Immature natural killer cell (primary cell): Measurements from ENCODE around the gene SPINDOC. TPM values are rescaled to one million over a fixed set of nuclear protein-coding genes. Genes with fewer than 3 reads are reported as not detected.

ENCODE experiments used
- DNase-seq, 3 donors: peaks; one replicate each; pipeline ENCODE4 v3.0.0; 2022; ENCODE audit warnings: mixed read lengths in 1 of 3
- H3K27ac Mint-ChIP-seq, 6 donors: one replicate each; pipeline ENCODE4 v1.8.0; 2020; ENCODE audit warnings: mixed read lengths in 6 of 6, mild to moderate bottlenecking in 5 of 6, inconsistent platforms in 4 of 6, moderate library complexity in 3 of 6
- H3K27me3 Mint-ChIP-seq, 3 donors: one replicate each; pipeline ENCODE4 v1.8.0; 2020 to 2021; ENCODE audit warnings: low read depth in 3 of 3, mild to moderate bottlenecking in 3 of 3, mixed read lengths in 3 of 3, moderate library complexity in 3 of 3, inconsistent platforms in 1 of 3
- H3K36me3 Mint-ChIP-seq, 3 donors: one replicate each; pipeline ENCODE4 v1.8.0; 2020; ENCODE audit warnings: mixed read lengths in 3 of 3, inconsistent platforms in 2 of 3, mild to moderate bottlenecking in 2 of 3
- H3K4me1 Mint-ChIP-seq, 2 donors: one replicate each; pipeline ENCODE4 v1.8.0; 2020; ENCODE audit warnings: inconsistent platforms in 2 of 2, mild to moderate bottlenecking in 2 of 2, mixed read lengths in 2 of 2, moderate library complexity in 1 of 2
- H3K4me3 Mint-ChIP-seq, 5 donors: one replicate each; pipeline ENCODE4 v1.8.0; 2020; ENCODE audit warnings: mild to moderate bottlenecking in 5 of 5, mixed read lengths in 5 of 5, inconsistent platforms in 3 of 5, moderate library complexity in 3 of 5
- H3K9me3 Mint-ChIP-seq, 6 donors: one replicate each; pipeline ENCODE4 v1.8.0; 2020; ENCODE audit warnings: mild to moderate bottlenecking in 6 of 6, mixed read lengths in 6 of 6, inconsistent platforms in 4 of 6, moderate library complexity in 3 of 6
- polyA plus RNA-seq, 3 donors: library from polyadenylated mRNA; unstranded; fragments of 300-500 nt; fragmentation: Illumina TruSeq; gene quantifications; one replicate each; pipeline ENCODE4 v1.2.3, GENCODE V29; 2021

Gene SPINDOC
- 1 to 10 TPM in 2 of 3 donors, under 1 TPM in 1; 0.36 to 2.3 (median 1.2) TPM for polyA plus RNA-seq

- no peaks in the 10 kb centered on the region for H3K9me3 Mint-ChIP-seq
- peak; percentile 76 to 78 (median 77) for DNase-seq
- peak within 1 kb of the TSS; percentile 80 to 83 (median 82) for H3K4me3 Mint-ChIP-seq
- peaks cover 28 to 40% of the 10 kb centered on the region in 2 donors for H3K4me1 Mint-ChIP-seq
- H3K27ac Mint-ChIP-seq = peak within 1 kb of the TSS; percentile 0 to 75 (median 35)
- H3K27me3 Mint-ChIP-seq = peaks cover 0 to 3% (median 1%) of the 10 kb centered on the region in 3 donors
- peaks cover 0 to 4% (median 4%) of the 10 kb centered on the region in 3 donors for H3K36me3 Mint-ChIP-seq
Measured at GRCh38 chr11:63813035-63813562, at the start of gene SPINDOC. TSS of gene SPINDOC (plus strand) at chr11:63813456. CDS start at chr11:63813687, 231 bp downstream.

DNA sequence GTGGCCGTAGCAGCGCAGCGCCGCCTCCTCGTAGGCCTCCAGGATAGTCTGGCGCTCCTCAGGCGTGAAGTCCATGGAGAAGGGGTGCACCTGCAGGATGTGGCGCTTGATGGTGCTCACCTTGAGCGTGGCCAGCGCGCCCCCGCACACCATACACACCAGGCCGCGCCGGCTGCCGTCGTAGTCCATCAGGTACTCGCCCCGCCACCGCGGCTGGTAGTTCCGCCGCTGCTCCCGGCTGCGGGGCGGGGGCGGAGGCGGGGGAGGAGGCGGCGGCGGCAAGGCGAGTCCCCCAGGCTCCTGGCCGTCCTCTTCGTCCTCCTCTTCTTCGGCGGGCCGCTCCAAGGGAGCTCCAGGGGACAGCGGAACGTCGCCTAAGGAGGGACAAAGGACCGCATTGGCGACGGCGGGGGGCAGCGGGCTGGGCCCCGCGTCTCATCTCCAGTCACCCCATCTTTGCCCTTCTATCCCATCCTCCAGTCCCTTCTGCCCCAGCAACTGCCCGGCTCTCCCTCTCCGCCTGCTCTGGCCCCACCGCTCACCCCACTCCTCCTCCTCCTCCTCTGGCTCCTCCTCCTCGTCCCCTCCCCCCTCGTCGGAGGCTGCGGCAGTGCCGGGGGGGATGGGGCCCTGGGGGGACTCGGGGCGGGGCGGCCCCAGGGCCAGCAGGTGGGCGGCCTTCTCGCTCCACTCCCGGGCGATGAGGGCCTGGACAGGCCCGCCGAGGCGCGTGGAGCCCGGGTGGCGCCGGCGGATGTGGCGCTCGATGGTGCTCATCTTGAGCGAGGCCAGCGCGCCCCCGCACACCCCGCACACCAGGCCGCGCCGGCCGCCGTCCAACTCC lies 49.5 kb upstream of the SPINDOC start:
- Mint-ChIP-seq H3K4me1 (peaks cover 3 to 9% of the 10 kb centered on the region in 2 donors), H3K4me3 (no peak overlapping the region), H3K27ac (no peak overlapping the region), H3K27me3 (peaks cover 0 to 7% (median 3%) of the 10 kb centered on the region in 3 donors), H3K9me3 (no peaks in the 10 kb centered on the region), H3K36me3 (peaks cover 0 to under 1% (median 0%) of the 10 kb centered on the region in 3 donors)
- DNase-seq = no peak

DNA sequence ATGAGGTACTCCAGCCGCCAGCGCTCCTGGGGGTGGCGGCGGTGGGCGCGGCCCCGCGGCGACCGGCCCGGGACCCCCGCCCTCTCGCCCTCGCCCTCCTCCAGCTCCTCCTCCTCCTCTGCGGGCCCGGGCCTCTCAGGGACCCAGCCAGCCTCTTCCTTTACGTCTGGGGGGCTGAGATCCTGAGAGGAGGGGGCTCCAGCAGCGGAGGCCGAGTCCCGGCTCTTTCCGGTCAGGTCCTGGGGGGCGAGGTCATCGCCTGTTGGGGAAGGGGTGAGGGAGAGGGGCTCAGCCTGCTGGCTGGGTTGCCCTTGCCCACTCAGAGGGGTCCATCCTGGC lies 48.9 kb upstream of the SPINDOC start:
- Mint-ChIP-seq H3K27me3 (peaks cover 0 to 7% (median 3%) of the 10 kb centered on the region in 3 donors), H3K4me3 (no peak overlapping the region), H3K4me1 (peaks cover 3 to 9% of the 10 kb centered on the region in 2 donors), H3K27ac (no peak overlapping the region), H3K9me3 (no peaks in the 10 kb centered on the region), H3K36me3 (no peaks in the 10 kb centered on the region)
- no peak for DNase-seq

DNA sequence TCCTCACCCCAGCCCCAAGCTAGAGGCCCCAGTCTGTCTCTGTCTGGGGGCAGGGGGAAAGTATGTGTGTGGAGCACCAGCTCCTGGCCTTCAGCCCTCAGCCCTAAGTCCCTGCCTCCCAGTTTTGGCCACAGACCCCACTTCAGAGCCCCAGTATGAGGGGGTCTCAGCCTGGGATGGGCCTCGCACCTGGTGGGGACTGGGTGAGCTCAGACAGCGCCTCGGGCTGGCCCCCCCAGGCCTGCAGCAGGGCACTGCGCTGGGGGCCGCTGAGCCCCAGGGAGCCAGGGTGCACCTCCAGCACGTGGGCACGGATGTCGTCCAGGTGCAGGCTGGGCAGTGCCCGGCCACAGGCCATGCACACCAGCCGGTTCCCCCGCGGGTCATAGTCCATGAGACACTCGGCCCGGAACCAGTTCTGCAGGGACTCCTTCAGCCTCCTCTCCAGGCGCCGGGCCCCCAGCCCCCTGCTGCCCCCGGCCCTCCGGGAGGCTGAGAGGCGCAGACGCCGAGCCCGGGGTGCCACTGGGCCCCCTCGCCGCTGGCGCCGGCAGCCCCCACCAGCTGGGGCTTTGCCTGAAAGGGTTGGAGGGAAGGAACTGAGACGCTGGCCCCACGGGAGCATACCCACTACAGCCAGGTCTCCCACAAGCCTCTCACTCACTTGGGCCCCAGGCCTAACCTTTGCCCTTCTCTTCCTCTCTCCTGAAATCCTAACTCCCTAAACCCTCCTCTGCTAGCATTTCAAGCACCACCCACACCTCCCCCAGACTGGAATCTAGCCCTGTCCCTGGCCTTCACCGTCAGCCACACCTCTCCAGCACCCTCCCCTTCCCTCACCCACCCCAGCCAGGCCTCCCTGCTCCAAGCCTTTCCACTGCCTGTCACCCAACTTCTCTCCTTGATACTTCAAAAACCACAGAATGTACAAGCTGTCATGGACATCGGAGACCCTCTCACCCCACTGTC lies 48.3 kb upstream of the SPINDOC start:
- no peaks in the 10 kb centered on the region for H3K36me3 Mint-ChIP-seq
- H3K4me3 Mint-ChIP-seq = no peak overlapping the region
- peaks cover 5 to 12% of the 10 kb centered on the region in 2 donors for H3K4me1 Mint-ChIP-seq
- no peaks in the 10 kb centered on the region for H3K9me3 Mint-ChIP-seq
- H3K27me3 Mint-ChIP-seq = peaks cover 0 to 7% (median 3%) of the 10 kb centered on the region in 3 donors
- no peak for DNase-seq
- H3K27ac Mint-ChIP-seq = no peak overlapping the region

- Mint-ChIP-seq H3K27me3 (peaks cover 0 to 7% (median 3%) of the 10 kb centered on the region in 3 donors), H3K4me3 (no peak overlapping the region), H3K9me3 (no peaks in the 10 kb centered on the region), H3K27ac (no peak overlapping the region), H3K4me1 (peaks cover 7 to 16% of the 10 kb centered on the region in 2 donors), H3K36me3 (no peaks in the 10 kb centered on the region)
- no peak for DNase-seq
Measured at GRCh38 chr11:63765688-63766241, 47.5 kb upstream of the SPINDOC start.

DNA sequence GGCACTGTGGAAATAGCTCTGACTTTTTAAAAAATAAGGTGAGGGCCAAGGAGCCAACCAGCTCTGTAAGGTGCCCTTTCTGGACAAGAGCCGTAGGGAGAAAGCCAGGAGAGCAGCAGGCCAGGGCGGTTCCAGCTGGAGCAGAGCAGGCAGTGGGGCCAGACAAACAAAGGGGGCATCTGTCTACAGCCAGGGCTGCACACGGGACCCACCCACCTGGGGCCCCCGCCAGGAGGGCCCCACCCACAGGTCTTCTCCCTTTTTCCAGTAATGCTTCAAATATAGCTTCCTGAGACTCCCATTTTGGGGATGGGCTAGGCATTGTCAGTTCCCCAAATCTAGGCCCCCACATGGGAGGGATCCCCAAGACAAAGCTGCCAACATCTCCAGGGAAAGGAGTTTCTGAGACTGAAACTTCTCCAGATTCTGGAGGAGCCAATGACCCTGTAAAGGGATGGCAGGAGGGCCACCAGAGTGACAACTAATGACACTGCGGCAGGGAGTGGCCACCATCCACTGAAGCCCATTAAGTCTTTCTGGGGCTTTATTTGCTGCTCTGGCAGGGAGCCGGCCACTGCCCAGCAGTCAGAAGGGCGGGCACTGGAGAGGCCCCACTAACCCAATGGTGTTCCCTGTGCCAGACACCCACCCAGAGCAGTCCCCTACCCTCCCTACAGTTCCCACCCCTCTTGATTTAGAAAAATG lies 46.6 kb upstream of the SPINDOC start:
- H3K36me3 Mint-ChIP-seq = no peaks in the 10 kb centered on the region
- peak overlapping the region in 2 of 6 donors; percentile 7 to 78 for H3K27ac Mint-ChIP-seq
- no peak for DNase-seq
- H3K4me3 Mint-ChIP-seq = peak overlapping the region; percentile 89 to 99 (median 95)
- H3K9me3 Mint-ChIP-seq = no peaks in the 10 kb centered on the region
- H3K27me3 Mint-ChIP-seq = peaks cover 2 to 9% (median 5%) of the 10 kb centered on the region in 3 donors
- H3K4me1 Mint-ChIP-seq = peaks cover 7 to 16% of the 10 kb centered on the region in 2 donors

GRCh38 chr11:63767267-63767564 lies 46.0 kb upstream of the SPINDOC start:
- H3K4me1 Mint-ChIP-seq = peaks cover 7 to 16% of the 10 kb centered on the region in 2 donors
- no peaks in the 10 kb centered on the region for H3K9me3 Mint-ChIP-seq
- no peaks in the 10 kb centered on the region for H3K36me3 Mint-ChIP-seq
- peak overlapping the region; percentile 89 to 99 (median 95) for H3K4me3 Mint-ChIP-seq
- peak overlapping the region in 5 of 6 donors; percentile 44 to 93 (median 84) for H3K27ac Mint-ChIP-seq
- no peak for DNase-seq
- H3K27me3 Mint-ChIP-seq = peaks cover 2 to 9% (median 5%) of the 10 kb centered on the region in 3 donors

- Mint-ChIP-seq H3K27me3 (peaks cover 2 to 9% (median 5%) of the 10 kb centered on the region in 3 donors), H3K4me3 (peak overlapping the region; percentile 89 to 99 (median 95)), H3K4me1 (peaks cover 7 to 16% of the 10 kb centered on the region in 2 donors), H3K9me3 (no peaks in the 10 kb centered on the region), H3K36me3 (no peaks in the 10 kb centered on the region), H3K27ac (peak overlapping the region; percentile 44 to 93 (median 78))
- DNase-seq = peak; percentile 31 to 37 (median 35)
Measured at GRCh38 chr11:63767565-63768236, 45.6 kb upstream of the SPINDOC start.

GRCh38 chr11:63768237-63769041 lies 44.8 kb upstream of the SPINDOC start, which contains the start of gene ZFTA:
TSS of gene ZFTA (minus strand) at chr11:63768775. CDS start at chr11:63768622, 153 bp downstream.
- peak within 1 kb of the TSS; percentile 89 to 99 (median 95) for H3K4me3 Mint-ChIP-seq
- H3K9me3 Mint-ChIP-seq = no peaks in the 10 kb centered on the region
- H3K27ac Mint-ChIP-seq = peak within 1 kb of the TSS; percentile 44 to 93 (median 78)
- H3K4me1 Mint-ChIP-seq = peaks cover 7 to 16% of the 10 kb centered on the region in 2 donors
- no peaks in the 10 kb centered on the region for H3K36me3 Mint-ChIP-seq
- peaks cover 2 to 9% (median 5%) of the 10 kb centered on the region in 3 donors for H3K27me3 Mint-ChIP-seq
- peak; percentile 65 to 68 (median 65) for DNase-seq

GRCh38 chr11:63769042-63769713 lies 44.1 kb upstream of the SPINDOC start:
- H3K27ac Mint-ChIP-seq = no peak overlapping the region
- peak in 2 of 3 donors; percentile 19 to 21 for DNase-seq
- H3K9me3 Mint-ChIP-seq = no peaks in the 10 kb centered on the region
- peak overlapping the region in 1 of 5 donors; percentile 53 for H3K4me3 Mint-ChIP-seq
- peaks cover 2 to 9% (median 5%) of the 10 kb centered on the region in 3 donors for H3K27me3 Mint-ChIP-seq
- H3K36me3 Mint-ChIP-seq = no peaks in the 10 kb centered on the region
- H3K4me1 Mint-ChIP-seq = peaks cover 7 to 16% of the 10 kb centered on the region in 2 donors

GRCh38 chr11:63769714-63770455 lies 43.4 kb upstream of the SPINDOC start:
- no peak for DNase-seq
- Mint-ChIP-seq H3K27me3 (peaks cover 2 to 10% (median 9%) of the 10 kb centered on the region in 3 donors), H3K9me3 (no peaks in the 10 kb centered on the region), H3K4me1 (peaks cover 7 to 16% of the 10 kb centered on the region in 2 donors), H3K4me3 (peak overlapping the region; percentile 57 to 78 (median 68)), H3K36me3 (no peaks in the 10 kb centered on the region), H3K27ac (no peak overlapping the region)
